ENCODE data around the gene SORT1. TPM values are rescaled to one million over a fixed set of nuclear protein-coding genes. Genes with fewer than 3 reads are reported as not detected.
A peak's percentile ranks its signal among the peaks of the same experiment; 100 is the strongest.
"Not testable (repeated sequence)": the region's sequence is repeated elsewhere in the genome, so short reads cannot be mapped to it uniquely, and the experiment has no call there.

SORT1 gene
- total RNA-seq, 1 donor from 2014 or later, result 121 TPM

- no peak for ATAC-seq
- no peak for DNase-seq (ENCODE audit: missing footprints)
- intact Hi-C loops (cut with DNase I), result loop anchor here (1.0 to 5.0 kb wide), 3 partner anchors 47 to 136 kb away; no protein-coding TSS in a partner anchor
Measured at GRCh38 chr1:109399326-109399957, 1.7 kb upstream of the SORT1 start.

- ATAC-seq (no peak), DNase-seq (ENCODE audit: missing footprints) (no peak)
- intact Hi-C loops (cut with DNase I), result loop anchor here (1.0 to 5.0 kb wide), 3 partner anchors 46 to 135 kb away; no protein-coding TSS in a partner anchor
Measured at GRCh38 chr1:109398343-109399225, 866 bp upstream of the SORT1 start.

- ATAC-seq, result no peak
- intact Hi-C loops (cut with DNase I), result loop anchor here (5.0 kb wide), 1 partner anchor 45 kb away; no protein-coding TSS in a partner anchor
Measured at GRCh38 chr1:109396871-109397580, 692 bp downstream of the SORT1 start.

GRCh38 chr1:109396513-109396839 is 1.2 kb downstream of the SORT1 start:
- no peak for DNase-seq (ENCODE audit: missing footprints)
- ATAC-seq, result no peak
- intact Hi-C loops (cut with DNase I), result loop anchor here (5.0 kb wide), 1 partner anchor 44 kb away; no protein-coding TSS in a partner anchor

More at GRCh38 chr1:109396871-109397580, 692 bp downstream of the SORT1 start:
- DNase-seq (ENCODE audit: missing footprints), result no peak

GRCh38 chr1:109395602-109396512 is 1.9 kb downstream of the SORT1 start:
- intact Hi-C loops (cut with DNase I), result loop anchor here (5.0 kb wide), 1 partner anchor 44 kb away; no protein-coding TSS in a partner anchor
- DNase-seq (ENCODE audit: missing footprints), result no peak

GRCh38 chr1:109395282-109395599 is 2.5 kb downstream of the SORT1 start:
- DNase-seq (ENCODE audit: missing footprints); ATAC-seq: not testable (repeated sequence)
- intact Hi-C loops (cut with DNase I), result loop anchor here (5.0 kb wide), 1 partner anchor 43 kb away; no protein-coding TSS in a partner anchor

More at GRCh38 chr1:109395602-109396512, 1.9 kb downstream of the SORT1 start:
- ATAC-seq, result no peak

- no peak for ATAC-seq
Measured at GRCh38 chr1:109394591-109395281, 3.0 kb downstream of the SORT1 start.

GRCh38 chr1:109393617-109394233 is 4.0 kb downstream of the SORT1 start:
- no peak for DNase-seq (ENCODE audit: missing footprints)
- no peak for ATAC-seq
- intact Hi-C loops (cut with DNase I), result no loop called here

More at GRCh38 chr1:109394591-109395281, 3.0 kb downstream of the SORT1 start:
- DNase-seq (ENCODE audit: missing footprints), result no peak
- intact Hi-C loops (cut with DNase I), result loop anchor here (5.0 kb wide), 1 partner anchor 42 kb away; no protein-coding TSS in a partner anchor

- ATAC-seq (peak; percentile 82), DNase-seq (ENCODE audit: missing footprints) (peak; percentile 75)
- intact Hi-C loops (cut with DNase I), result no loop called here
Measured at GRCh38 chr1:109392788-109393616, 4.7 kb downstream of the SORT1 start.

- intact Hi-C loops (cut with DNase I), result no loop called here
- DNase-seq (ENCODE audit: missing footprints) (no peak), ATAC-seq (peak; percentile 67)
Measured at GRCh38 chr1:109392037-109392787, 5.5 kb downstream of the SORT1 start.

GRCh38 chr1:109391626-109392025 is 6.1 kb downstream of the SORT1 start:
- intact Hi-C loops (cut with DNase I), result no loop called here
- ATAC-seq (no peak), DNase-seq (ENCODE audit: missing footprints) (no peak)

GRCh38 chr1:109391157-109391556 is 6.6 kb downstream of the SORT1 start:
- ATAC-seq (no peak), DNase-seq (ENCODE audit: missing footprints) (no peak)
- intact Hi-C loops (cut with DNase I), result no loop called here

GRCh38 chr1:109389638-109390341 is 7.9 kb downstream of the SORT1 start:
- ATAC-seq (no peak), DNase-seq (ENCODE audit: missing footprints) (no peak)
- intact Hi-C loops (cut with DNase I), result no loop called here

GRCh38 chr1:109388884-109389637 is 8.7 kb downstream of the SORT1 start:
- intact Hi-C loops (cut with DNase I), result no loop called here
- DNase-seq (ENCODE audit: missing footprints) (no peak), ATAC-seq (no peak)
